Measurements from ENCODE around the gene TIPRL.

TIPRL gene

DNA sequence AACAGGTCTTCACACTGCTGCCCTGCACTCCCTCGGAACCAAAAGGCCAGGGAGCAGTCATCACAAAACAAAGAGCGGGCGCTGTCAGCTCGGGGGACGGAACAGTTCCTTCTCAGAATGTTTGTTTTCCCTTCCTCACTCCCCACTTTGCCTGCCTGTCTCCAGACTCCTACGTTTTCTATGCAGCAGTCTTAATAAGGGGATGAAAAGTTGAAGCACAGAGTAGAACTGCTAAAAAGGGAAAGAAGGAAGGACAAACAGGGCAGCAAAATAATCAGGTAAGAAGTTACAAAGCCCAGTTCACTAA lies 41.3 kb upstream of the TIPRL start:
- TF ChIP-seq ZFX (IDR thresholded peaks at IDR 0.05; ENCODE audit: borderline replicate concordance), result no peak
- TF ChIP-seq, protein P1, sequence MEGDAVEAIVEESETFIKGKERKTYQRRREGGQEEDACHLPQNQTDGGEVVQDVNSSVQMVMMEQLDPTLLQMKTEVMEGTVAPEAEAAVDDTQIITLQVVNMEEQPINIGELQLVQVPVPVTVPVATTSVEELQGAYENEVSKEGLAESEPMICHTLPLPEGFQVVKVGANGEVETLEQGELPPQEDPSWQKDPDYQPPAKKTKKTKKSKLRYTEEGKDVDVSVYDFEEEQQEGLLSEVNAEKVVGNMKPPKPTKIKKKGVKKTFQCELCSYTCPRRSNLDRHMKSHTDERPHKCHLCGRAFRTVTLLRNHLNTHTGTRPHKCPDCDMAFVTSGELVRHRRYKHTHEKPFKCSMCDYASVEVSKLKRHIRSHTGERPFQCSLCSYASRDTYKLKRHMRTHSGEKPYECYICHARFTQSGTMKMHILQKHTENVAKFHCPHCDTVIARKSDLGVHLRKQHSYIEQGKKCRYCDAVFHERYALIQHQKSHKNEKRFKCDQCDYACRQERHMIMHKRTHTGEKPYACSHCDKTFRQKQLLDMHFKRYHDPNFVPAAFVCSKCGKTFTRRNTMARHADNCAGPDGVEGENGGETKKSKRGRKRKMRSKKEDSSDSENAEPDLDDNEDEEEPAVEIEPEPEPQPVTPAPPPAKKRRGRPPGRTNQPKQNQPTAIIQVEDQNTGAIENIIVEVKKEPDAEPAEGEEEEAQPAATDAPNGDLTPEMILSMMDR (IDR thresholded peaks at IDR 0.05), result no peak
- H3K27ac ChIP-seq, result no peak overlapping the region

DNA sequence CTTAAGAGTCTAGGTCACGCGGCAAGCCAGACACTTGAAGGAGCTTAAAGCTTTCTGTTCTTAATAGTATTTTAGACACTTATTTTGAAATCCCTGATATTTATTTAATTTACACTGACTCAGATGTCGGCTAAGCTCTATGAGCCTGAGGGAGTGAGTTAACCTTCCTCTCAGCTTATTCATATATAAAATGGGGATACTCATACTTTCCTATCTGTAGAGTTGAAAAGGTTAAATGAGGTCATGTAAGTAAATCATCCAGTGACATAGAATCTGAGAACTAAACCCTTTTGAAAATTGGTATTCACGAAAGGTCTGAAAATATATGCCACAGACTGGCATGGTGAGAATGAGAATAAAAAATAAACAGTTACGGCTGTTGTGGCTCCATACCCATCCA lies 40.6 kb upstream of the TIPRL start:
- H3K27ac ChIP-seq, result no peak overlapping the region
- TF ChIP-seq ZFX (IDR thresholded peaks at IDR 0.05; ENCODE audit: borderline replicate concordance), result no peak
- TF ChIP-seq, protein P1 (IDR thresholded peaks at IDR 0.05), result no peak

DNA sequence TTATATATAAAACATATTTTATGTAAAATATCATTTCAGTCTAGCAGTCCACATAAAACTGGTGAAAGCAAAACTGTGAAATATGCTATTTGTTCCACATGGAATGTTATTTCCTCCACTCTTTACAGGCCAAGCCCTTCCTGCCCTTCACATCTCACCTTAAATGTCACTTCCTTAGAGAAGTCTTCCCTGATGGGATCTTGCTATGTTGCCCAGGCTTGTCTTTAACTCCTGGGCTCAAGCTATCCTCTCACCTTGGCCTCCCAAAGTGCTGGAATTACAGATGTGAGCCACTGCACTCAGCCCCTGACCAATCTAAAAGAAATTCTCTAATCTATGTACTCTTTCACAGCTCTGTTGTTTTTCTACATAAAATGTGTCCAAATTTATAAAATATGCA lies 39.7 kb upstream of the TIPRL start:
- TF ChIP-seq ZFX (IDR thresholded peaks at IDR 0.05; ENCODE audit: borderline replicate concordance), result no peak
- TF ChIP-seq, protein P1 (IDR thresholded peaks at IDR 0.05), result no peak
- no peak overlapping the region for H3K27ac ChIP-seq

DNA sequence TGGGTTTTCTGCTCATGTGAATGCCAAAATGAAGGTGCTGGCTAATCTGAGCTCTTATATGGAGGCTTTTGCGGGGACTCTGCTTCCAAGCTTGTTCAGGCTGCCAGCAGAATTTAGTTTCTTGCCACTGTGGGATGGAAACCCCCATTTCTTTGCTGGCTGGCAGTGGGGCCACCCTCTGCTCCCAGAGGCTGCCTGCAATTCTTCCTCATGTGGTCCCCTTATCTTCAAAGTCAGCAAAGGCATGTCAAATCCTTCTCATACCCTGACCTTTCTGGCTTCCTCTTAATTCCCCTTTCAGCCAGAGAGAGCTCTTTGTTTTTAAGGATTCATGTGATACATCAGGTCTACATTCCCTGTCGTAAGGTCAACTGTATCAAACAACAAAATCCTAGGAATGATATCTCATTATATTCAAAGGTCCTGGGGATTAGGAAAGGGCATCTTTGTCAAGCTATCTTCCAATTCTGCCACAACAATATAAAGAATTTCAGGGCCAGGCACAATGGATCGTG lies 36.8 kb upstream of the TIPRL start:
- H3K27ac ChIP-seq, result no peak overlapping the region
- TF ChIP-seq, protein P1 (IDR thresholded peaks at IDR 0.05), result no peak
- no peak for TF ChIP-seq ZFX (IDR thresholded peaks at IDR 0.05; ENCODE audit: borderline replicate concordance)

DNA sequence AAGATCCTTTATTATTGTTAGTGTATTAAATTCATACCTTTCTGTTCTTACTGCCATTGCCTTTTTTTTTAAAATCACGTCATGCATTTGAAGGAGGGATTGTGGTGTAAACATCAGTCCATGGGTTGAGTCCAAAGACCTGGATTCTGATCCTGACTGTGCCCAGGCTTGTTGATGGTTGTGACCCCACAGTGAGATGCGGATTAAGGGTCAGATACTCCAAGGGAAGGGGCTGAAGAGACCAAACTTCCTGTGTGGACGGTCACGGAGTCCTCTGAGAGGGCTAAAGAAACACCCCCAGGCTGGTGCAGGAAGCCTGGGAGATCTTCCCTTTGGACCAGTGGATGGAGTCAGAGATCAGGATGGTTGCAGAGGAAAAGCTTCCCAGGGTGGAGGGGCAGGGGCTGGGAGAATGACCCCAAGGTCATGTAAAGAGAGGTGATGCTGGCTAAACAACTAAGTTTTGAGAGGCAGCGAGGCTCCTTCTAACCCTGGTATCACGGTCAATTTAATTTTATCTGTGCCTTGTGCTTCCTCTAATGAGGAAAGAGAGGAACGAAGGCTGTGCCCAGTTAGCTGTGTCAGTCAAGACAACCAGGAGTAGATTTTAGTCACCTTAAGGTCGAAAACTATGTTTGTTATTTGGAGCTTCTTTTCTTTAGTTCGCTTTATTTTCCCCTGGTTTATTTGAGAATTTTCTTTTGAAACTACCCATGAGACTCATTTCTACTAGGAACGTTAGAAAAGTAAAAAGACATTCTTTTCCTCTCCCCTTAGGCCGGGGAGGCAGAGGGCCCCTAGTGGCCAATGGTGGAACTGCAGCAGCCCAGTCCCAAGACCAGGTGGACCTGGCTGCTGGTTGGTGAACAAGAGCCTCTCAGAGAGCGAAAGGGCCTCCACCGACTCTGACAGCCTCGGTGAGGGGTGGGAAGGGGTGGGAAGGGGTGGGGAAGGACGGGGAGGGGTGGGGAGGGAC lies 33.3 kb upstream of the TIPRL start:
- H3K27ac ChIP-seq, result no peak overlapping the region

DNA sequence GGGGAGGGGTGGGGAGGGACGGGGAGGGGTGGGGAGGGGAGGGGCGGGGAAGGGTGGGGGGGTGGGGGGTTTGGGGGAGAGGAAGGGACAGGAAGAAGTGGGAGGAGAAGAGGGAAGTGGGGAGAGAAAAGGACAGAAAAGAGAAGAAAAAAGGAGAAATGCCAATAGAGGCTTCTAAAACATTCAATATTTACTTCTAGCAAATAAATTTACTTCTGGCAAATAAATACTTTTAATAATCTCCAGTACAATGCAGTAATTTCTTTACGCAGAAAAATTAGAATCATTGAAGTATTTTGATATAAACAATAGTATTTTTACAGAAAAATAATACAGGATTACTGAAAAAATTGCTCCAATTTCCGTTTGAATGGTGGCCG lies 32.6 kb upstream of the TIPRL start:
- no peak overlapping the region for H3K27ac ChIP-seq
- TF ChIP-seq ZFX (IDR thresholded peaks at IDR 0.05; ENCODE audit: borderline replicate concordance), result no peak
- TF ChIP-seq, protein P1 (IDR thresholded peaks at IDR 0.05), result no peak

More for the DNA sequence above, 33.3 kb upstream of the TIPRL start:
- no peak for TF ChIP-seq ZFX (IDR thresholded peaks at IDR 0.05; ENCODE audit: borderline replicate concordance)
- TF ChIP-seq, protein P1 (IDR thresholded peaks at IDR 0.05), result peak; percentile 96

DNA sequence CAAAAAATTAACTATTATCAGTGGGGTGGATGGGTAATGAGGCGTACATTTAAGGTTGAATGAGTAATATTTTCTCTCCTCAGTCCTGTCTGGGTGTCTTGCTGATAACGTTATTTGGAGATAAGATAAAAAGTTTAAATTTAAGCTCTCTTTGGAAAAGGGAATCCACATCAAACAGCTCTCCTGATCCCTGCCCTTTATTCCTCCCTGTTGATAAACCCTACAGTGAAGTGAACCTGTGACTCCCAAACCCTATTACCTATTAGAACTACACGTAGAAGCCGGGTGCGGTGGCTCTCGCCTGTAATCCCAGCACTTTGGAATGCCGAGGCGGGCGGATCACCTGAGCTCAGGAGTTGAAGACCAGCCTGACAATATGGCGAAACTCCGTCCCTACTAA lies 32.1 kb upstream of the TIPRL start:
- no peak overlapping the region for H3K27ac ChIP-seq
- TF ChIP-seq, protein P1 (IDR thresholded peaks at IDR 0.05), result no peak
- TF ChIP-seq ZFX (IDR thresholded peaks at IDR 0.05; ENCODE audit: borderline replicate concordance), result no peak
